ENCODE results near the gene OR8J3. TPM values are rescaled to one million over a fixed set of nuclear protein-coding genes. Genes with fewer than 3 reads are reported as not detected.

Gene OR8J3, protein sequence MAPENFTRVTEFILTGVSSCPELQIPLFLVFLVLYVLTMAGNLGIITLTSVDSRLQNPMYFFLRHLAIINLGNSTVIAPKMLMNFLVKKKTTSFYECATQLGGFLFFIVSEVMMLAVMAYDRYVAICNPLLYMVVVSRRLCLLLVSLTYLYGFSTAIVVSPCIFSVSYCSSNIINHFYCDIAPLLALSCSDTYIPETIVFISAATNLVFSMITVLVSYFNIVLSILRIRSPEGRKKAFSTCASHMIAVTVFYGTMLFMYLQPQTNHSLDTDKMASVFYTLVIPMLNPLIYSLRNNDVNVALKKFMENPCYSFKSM
- total RNA-seq = not detected in 2 replicates
- long read RNA-seq = 0 reads

DNA sequence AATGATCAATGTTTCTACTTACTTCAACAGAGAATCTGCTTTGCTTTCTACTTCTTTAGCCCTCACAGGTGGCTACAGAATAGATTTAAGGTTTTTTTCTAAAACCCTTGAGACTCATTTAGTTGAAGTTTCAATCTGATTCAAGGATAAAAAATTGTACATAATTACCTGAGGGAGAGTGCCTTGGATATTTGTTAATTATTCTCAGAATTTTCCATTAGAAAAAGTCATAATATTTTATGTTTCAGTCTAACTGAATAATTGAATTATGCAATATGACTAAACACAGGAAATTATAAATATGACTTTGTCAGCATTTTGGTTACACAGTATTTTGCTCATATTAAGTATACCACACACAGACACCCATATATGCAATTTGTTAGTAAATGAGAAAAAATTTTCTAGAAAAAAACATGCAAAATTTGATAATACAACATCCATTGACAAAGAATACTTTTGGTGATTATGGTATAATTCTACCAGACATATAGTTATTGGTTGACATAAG, at the start of gene OR8J3:
Gene OR8J3, minus strand, starts transcription at position 51 of the 511 bp plus-strand sequence. CDS start 2,483 bp downstream, outside the sequence.
- H3K36me3 Mint-ChIP-seq (ENCODE audit: unreplicated experiment) = no peaks in the 10 kb centered on the region
- DNase-seq (ENCODE audit: extremely low spot score, unreplicated experiment) = no peak
- TF ChIP-seq, protein P1, sequence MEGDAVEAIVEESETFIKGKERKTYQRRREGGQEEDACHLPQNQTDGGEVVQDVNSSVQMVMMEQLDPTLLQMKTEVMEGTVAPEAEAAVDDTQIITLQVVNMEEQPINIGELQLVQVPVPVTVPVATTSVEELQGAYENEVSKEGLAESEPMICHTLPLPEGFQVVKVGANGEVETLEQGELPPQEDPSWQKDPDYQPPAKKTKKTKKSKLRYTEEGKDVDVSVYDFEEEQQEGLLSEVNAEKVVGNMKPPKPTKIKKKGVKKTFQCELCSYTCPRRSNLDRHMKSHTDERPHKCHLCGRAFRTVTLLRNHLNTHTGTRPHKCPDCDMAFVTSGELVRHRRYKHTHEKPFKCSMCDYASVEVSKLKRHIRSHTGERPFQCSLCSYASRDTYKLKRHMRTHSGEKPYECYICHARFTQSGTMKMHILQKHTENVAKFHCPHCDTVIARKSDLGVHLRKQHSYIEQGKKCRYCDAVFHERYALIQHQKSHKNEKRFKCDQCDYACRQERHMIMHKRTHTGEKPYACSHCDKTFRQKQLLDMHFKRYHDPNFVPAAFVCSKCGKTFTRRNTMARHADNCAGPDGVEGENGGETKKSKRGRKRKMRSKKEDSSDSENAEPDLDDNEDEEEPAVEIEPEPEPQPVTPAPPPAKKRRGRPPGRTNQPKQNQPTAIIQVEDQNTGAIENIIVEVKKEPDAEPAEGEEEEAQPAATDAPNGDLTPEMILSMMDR (IDR thresholded peaks at IDR 0.05) = no peak
- no peak within 1 kb of the TSS for H3K4me3 Mint-ChIP-seq (ENCODE audit: unreplicated experiment)
- no peak within 1 kb of the TSS for H3K27ac Mint-ChIP-seq (ENCODE audit: unreplicated experiment)
- peaks cover 27% of the 10 kb centered on the region for H3K9me3 Mint-ChIP-seq (ENCODE audit: unreplicated experiment)
- H3K4me1 Mint-ChIP-seq (ENCODE audit: unreplicated experiment) = no peaks in the 10 kb centered on the region
- H3K27me3 Mint-ChIP-seq (ENCODE audit: unreplicated experiment) = no peaks in the 10 kb centered on the region

DNA sequence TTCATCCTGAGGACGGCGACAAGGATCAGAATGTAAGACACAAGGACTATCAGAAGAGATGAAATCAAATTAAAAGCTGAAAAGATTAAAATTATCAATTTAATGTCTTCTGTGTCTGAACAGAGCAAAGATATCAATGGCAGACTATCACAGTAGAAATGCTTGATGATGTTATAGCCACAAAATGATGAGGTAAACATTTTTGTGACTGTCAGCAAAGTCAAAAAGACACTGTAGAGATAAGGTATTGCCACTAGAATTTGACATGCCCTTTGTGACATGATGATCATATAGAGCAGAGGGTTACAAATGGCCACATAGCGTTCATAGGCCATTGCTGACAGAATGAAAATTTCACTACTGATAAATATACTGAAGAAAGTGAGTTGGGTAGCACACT, 48.6 kb upstream of the OR8J3 start:
- no peak overlapping the region for H3K27ac Mint-ChIP-seq (ENCODE audit: unreplicated experiment)
- TF ChIP-seq, protein P1 (IDR thresholded peaks at IDR 0.05) = no peak
- H3K4me3 Mint-ChIP-seq (ENCODE audit: unreplicated experiment) = no peak overlapping the region
- peaks cover 21% of the 10 kb centered on the region for H3K9me3 Mint-ChIP-seq (ENCODE audit: unreplicated experiment)
- no peaks in the 10 kb centered on the region for H3K27me3 Mint-ChIP-seq (ENCODE audit: unreplicated experiment)
- H3K4me1 Mint-ChIP-seq (ENCODE audit: unreplicated experiment) = no peaks in the 10 kb centered on the region
- no peak for DNase-seq (ENCODE audit: extremely low spot score, unreplicated experiment)
- no peaks in the 10 kb centered on the region for H3K36me3 Mint-ChIP-seq (ENCODE audit: unreplicated experiment)

DNA sequence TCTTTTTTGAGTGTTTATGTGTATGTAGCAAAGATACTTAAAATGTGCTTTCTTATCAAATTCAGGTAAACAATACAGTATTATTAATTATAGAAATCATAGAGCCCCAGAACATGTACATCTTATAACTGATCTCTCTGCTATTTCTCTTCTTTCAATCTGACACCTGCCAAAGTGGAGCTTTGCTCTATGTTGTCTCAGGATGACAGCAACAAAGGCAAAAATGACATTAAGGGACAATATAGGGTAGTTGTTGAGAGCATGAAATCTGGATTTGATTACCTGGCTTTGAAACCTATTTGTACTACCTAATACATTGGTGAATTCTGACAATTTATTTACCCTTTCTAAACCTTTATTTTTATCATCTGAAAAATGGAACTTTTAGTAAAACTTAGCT, 43.5 kb upstream of the OR8J3 start:
- Mint-ChIP-seq H3K27ac (ENCODE audit: unreplicated experiment) (no peak overlapping the region), H3K4me3 (ENCODE audit: unreplicated experiment) (no peak overlapping the region), H3K36me3 (ENCODE audit: unreplicated experiment) (no peaks in the 10 kb centered on the region), H3K4me1 (ENCODE audit: unreplicated experiment) (no peaks in the 10 kb centered on the region), H3K27me3 (ENCODE audit: unreplicated experiment) (no peaks in the 10 kb centered on the region), H3K9me3 (ENCODE audit: unreplicated experiment) (peaks cover 29% of the 10 kb centered on the region)
- TF ChIP-seq, protein P1 (IDR thresholded peaks at IDR 0.05) = no peak
- no peak for DNase-seq (ENCODE audit: extremely low spot score, unreplicated experiment)

DNA sequence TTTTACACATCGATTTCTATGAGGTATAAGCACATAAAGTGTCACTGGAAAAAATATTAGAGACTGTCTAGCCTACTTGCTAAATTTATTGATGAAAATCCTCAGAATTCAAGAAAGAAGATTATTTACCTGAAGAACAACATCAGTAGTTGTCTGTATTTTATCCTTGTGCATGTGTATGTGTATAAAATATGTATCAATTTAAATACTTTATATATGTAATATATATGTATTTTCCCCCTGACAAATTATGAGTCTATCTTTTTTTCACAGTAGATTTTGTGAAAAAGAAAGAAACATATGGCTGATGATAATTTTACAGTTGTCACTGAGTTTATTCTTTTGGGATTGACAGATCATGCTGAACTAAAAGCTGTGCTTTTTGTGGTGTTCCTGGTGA, 36.3 kb upstream of the OR8J3 start, which contains the start of gene OR5J2:
Gene OR5J2, plus strand, starts transcription at position 301 of the 400 bp plus-strand sequence. Its CDS starts 0 bp downstream, at position 301.
- no peaks in the 10 kb centered on the region for H3K4me1 Mint-ChIP-seq (ENCODE audit: unreplicated experiment)
- TF ChIP-seq, protein P1 (IDR thresholded peaks at IDR 0.05) = no peak
- DNase-seq (ENCODE audit: extremely low spot score, unreplicated experiment) = no peak
- H3K4me3 Mint-ChIP-seq (ENCODE audit: unreplicated experiment) = no peak within 1 kb of the TSS
- H3K27me3 Mint-ChIP-seq (ENCODE audit: unreplicated experiment) = no peaks in the 10 kb centered on the region
- peaks cover 14% of the 10 kb centered on the region for H3K9me3 Mint-ChIP-seq (ENCODE audit: unreplicated experiment)
- H3K27ac Mint-ChIP-seq (ENCODE audit: unreplicated experiment) = no peak within 1 kb of the TSS
- no peaks in the 10 kb centered on the region for H3K36me3 Mint-ChIP-seq (ENCODE audit: unreplicated experiment)

DNA sequence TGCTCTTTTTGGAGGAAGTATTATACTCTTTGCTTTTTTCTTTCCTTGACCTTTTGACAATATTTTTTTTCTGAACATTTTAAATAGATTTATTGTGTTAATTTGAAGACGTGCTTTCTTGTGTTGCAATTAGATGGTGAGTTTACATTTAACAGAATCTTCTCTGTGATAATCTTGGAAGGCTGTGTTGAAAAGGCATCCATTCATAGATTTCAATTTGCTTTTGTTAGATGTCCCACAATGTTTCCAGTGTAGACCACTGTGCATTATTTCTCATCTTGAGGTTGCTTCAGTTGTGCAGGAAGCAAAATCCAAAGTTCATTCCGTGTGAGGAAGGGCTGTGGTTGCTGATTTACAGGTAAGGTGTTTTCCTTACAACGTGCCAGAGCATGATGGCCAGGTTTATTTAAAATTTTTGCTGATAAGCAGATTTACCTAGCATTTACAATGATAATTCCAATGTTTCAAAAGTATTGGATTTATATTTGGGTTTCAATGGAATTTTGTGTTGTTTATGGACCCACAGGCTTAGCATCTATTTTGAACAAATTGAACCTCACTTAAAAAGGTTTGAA, 32.3 kb upstream of the OR8J3 start:
- Mint-ChIP-seq H3K36me3 (ENCODE audit: unreplicated experiment) (no peaks in the 10 kb centered on the region), H3K4me3 (ENCODE audit: unreplicated experiment) (no peak overlapping the region), H3K4me1 (ENCODE audit: unreplicated experiment) (no peaks in the 10 kb centered on the region), H3K9me3 (ENCODE audit: unreplicated experiment) (peaks cover 8% of the 10 kb centered on the region), H3K27me3 (ENCODE audit: unreplicated experiment) (no peaks in the 10 kb centered on the region), H3K27ac (ENCODE audit: unreplicated experiment) (no peak overlapping the region)
- DNase-seq (ENCODE audit: extremely low spot score, unreplicated experiment) = no peak
- TF ChIP-seq, protein P1 (IDR thresholded peaks at IDR 0.05) = no peak
